Glomerular endothelial cell (primary cell): ENCODE results near the gene TECTA. TPM values are rescaled to one million over a fixed set of nuclear protein-coding genes. Genes with fewer than 3 reads are reported as not detected.
A peak's percentile ranks its signal among the peaks of the same experiment; 100 is the strongest.
"Not testable (repeated sequence)": the region's sequence is repeated elsewhere in the genome, so short reads cannot be mapped to it uniquely, and the experiment has no call there.

Source experiments
- DNase-seq: peaks from one replicate; pipeline ENCODE4 v3.0.0-alpha.2; 2011; ENCODE audit warnings: low read depth, low spot score; ENCODE audit errors: extremely low read depth
- total RNA-seq: library from RNA; depleted of rRNA; stranded (reverse); fragments of >200 nt; gene quantifications from 2 replicates; pipeline ENCODE4 v1.2.3, GENCODE V29; 2015

The TECTA gene
- total RNA-seq, 1 donor from 2014 or later, result 0.64 TPM

DNA sequence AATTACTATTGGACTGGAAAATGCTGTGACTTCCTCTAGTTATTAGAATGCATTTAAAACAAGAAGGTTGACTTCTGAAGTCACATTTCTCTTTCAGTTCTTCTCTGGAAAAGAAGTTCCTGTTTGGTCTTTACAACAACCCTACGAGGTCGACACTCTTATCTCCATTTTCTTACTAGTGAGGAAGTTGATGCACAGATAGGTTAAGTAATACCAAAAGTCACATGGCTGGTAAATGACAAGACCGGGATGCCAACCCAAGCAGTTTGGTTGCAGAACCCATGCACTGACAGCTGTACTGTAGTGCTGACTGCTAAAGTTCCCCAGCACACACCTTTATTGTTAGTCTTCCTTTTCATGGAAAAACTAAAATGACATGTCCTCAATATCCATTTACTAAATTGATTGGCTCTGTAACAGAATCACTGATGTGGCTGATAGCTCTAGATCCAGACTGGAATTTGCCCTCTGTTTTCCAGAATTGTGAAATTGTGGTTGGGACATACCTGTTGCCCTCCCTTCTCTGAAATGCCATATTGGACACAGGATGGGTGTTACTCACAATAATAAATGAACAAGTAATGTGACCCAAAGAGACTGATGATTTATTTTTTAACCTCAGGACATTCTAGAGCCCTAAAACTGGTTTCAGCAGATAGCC, 9.4 kb upstream of the TECTA start:
- DNase-seq, result no peak

- DNase-seq, result no peak
Observed at GRCh38 chr11:121095561-121095960, 5.5 kb upstream of the TECTA start.

- no peak for DNase-seq
Observed at GRCh38 chr11:121099364-121099763, 1.7 kb upstream of the TECTA start.

DNA sequence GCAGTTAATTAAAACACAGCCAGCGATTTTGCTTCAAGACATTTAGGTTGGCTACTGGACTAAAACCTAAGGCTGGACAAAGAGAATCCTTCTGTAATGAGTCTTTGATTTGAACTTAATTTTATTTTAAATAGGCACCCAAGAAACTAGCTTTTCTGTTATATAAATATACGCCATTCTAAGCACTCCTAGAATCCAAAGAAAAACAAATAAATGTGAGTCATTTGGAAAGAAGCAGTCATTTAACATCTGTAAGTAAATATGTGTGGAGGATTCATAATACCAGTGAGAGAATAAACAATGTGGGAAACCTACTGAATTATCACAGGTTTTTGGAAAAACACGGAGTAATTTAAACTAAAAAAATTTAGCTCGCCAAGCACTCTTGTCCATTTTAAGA, 1.2 kb upstream of the TECTA start:
- no peak for DNase-seq

DNA sequence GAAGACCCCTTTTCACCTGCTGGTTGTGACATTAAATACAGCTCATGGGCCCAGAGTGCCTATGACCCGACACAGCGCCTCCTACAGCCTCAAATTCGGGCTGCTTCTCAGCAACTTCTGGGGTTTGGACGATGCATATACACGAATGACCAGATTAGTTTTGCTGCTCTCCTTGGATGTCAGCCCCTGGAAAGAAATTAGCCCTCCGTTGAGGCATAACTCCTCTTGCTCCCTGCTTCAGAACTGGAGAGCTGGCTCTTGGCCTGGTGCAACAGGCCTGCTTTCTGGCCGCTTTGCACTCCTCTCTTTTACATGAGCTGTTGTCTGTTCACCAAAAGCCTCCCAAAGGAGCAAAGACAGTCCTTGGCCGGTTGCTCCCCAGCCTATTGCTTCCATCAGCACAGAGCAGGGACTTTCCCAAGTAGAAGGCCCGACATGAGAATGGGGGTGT, 3.3 kb downstream of the TECTA start:
- DNase-seq, result no peak

- DNase-seq, result no peak
Observed at GRCh38 chr11:121105063-121105480, 4.0 kb downstream of the TECTA start.

GRCh38 chr11:121105481-121106195, 4.6 kb downstream of the TECTA start:
- DNase-seq, result no peak

DNA sequence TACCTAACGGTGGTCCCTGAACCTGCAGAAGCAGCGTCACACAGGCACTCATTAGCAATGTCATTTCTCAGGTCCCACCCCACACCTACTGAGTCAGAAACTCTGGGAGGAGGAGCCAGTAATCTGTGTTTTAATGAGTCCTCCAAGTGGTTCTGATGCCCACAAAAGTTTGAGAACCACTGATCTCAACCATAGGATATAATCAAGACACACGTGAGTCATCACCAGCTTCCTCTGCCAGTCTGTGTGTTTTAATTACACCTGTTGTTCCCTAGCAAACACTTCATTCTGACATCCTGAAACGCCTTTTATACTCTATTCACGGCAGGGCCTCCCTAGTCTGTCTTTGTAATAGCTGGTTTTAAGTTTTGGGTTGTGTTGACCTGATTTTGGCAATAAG, 5.8 kb downstream of the TECTA start:
- DNase-seq, result no peak

DNA sequence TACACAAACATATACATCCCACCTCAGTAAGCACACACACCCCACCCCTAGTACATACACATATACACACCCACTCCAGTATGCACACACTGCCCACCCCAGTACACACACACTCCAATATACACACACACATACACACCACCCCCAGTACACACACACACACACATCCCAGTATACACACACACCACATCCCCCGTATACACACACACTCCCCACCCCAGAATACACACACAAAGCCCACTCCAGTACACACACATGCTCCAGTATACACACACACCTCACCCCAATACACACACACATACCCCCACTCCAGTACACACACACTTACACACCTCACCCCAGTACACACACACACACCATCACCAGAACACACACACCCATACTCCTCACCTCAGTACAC, 7.4 kb downstream of the TECTA start:
- DNase-seq, result no peak

GRCh38 chr11:121109471-121109870, 8.4 kb downstream of the TECTA start:
- DNase-seq, result no peak

GRCh38 chr11:121109916-121110586, 9.0 kb downstream of the TECTA start:
- no peak for DNase-seq

DNA sequence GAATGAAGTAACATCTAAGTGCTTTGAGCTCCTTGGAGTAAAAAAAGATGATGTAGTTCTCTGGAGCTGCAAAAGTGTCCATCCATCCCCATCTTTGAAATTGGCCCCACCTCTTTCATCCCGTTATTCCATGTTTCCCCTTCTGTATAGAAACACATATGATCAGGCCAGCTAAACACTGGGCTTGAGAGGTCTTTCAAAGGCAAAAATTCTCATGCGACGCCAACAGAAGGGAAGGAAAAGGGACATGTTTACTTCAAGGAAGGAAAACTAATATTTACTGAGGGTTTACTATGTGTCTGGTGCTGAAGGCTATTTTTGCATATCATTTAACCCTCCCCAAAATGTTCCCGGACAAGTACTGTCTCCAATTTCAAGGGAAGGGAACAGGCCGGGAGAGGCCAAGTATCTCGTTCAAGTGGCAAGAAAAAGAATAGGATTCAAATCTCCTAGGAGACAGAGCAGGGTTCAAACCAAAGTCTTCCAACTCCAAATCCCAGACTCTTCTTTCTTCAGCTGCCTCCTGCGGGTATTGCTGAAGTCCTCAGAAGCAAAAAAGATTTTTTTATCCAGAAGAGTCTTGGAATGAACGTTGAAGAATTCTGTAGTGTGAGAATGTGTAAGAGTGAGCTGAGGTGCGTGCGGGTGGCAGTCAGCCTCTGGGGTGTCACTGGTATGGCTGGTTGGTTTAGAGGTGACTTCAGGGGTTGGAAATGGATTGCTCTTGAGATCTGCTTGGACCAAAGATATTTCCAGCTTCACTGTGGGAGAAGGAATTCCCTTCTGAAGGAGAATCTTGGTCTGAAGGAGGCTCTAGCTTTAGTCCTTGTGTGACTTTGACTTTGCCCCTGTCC, 10.1 kb downstream of the TECTA start:
- DNase-seq, result no peak

GRCh38 chr11:121112498-121113455, 11.7 kb downstream of the TECTA start:
- DNase-seq, result peak; percentile 14

GRCh38 chr11:121113611-121114010, 12.6 kb downstream of the TECTA start:
- DNase-seq, result no peak

DNA sequence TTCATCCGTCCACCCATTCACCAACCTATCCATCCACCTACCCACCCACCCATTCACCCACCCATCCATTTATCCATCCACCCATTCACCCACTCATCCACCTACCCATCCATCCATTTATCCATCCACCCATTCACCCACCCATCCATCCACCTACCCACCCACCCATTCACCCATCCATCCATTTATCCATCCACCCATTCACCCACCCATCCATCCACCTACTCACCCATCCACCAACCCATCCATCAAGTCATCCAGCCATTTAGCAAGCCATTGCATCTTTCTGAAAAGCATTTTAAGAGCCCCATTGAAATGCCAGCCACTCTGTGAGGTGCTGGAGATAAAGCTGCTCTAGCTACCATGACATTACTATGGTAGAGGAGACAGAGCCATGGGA, 14.0 kb downstream of the TECTA start:
- not testable (repeated sequence) for DNase-seq

GRCh38 chr11:121117788-121118187, 16.7 kb downstream of the TECTA start:
- peak; percentile 66 for DNase-seq

- DNase-seq, result no peak
Observed at GRCh38 chr11:121119440-121119839, 18.4 kb downstream of the TECTA start.

DNA sequence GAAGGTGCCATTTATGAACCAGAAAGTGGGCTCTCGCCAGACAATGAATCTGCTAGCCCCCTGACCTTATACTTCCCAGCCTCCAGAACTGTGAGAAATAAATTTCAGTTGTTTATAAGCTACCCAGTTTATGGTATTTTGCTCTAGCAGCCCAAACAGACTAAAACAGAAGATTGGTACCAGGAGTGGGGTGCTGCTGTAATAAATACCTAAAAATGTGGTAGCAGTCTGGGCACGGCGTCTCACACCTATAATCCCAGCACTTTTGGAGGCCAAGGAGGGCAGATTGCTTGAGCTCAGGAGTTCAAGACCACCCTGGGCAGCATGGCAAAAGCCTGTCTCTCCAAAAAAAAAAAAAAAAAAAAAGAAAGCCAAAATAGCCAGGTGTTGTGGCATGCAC, 21.3 kb downstream of the TECTA start:
- DNase-seq, result no peak

GRCh38 chr11:121123496-121124069, 22.5 kb downstream of the TECTA start:
- DNase-seq, result no peak
